ENCODE measurements around the gene FAM53A. TPM values are rescaled to one million over a fixed set of nuclear protein-coding genes. Genes with fewer than 3 reads are reported as not detected.

Gene FAM53A, protein sequence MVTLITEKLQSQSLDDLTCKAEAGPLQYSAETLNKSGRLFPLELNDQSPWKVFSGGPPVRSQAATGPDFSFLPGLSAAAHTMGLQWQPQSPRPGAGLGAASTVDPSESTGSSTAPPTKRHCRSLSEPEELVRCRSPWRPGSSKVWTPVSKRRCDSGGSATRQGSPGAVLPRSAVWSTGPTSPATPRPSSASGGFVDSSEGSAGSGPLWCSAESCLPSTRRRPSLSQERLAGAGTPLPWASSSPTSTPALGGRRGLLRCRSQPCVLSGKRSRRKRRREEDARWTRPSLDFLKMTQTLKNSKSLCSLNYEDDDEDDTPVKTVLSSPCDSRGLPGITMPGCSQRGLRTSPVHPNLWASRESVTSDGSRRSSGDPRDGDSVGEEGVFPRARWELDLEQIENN
- 2.3 and 3.0 TPM in 2 replicates for total RNA-seq

DNA sequence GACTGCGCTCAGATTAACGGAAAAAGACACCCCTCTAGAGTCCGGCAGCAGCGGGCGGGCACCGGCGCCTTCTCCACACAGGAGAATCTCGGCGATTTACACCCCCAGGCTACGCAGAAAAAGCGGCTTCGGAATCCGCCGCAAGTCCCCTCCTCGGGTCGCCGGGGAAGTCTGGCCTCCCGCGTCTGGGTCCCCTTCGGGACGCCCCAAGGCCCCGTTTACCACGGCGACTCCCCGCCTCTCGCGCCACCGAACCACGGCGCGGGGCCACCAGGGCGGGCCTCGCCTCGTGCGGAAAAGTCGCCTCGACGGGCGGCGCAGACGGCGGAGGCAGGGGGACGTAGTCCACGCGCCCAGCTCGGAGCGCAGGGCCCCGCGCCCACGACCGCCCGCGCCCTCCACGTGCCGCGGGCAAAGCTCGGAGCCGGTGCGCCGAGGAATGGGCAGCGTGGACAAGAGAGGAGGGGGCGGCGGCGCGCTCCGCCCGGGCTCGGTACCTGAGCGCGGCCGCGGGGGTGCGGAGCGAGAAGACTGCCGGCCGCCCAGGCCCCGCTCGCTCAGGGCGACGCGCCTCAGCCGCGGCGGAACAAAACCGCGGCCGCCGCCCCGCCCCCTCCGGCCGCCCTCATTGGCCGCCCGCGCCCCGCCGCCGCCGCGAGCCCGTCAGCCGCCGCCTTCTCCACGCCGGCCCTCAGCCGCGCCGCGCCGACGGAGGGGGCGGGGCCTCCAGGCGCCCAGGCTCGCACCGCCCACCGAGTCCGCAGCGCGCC, at the start of gene FAM53A:
TSS of gene FAM53A (minus strand) at position 578 of the 770 bp plus-strand sequence. CDS start 15,572 bp downstream, outside the sequence.

DNA sequence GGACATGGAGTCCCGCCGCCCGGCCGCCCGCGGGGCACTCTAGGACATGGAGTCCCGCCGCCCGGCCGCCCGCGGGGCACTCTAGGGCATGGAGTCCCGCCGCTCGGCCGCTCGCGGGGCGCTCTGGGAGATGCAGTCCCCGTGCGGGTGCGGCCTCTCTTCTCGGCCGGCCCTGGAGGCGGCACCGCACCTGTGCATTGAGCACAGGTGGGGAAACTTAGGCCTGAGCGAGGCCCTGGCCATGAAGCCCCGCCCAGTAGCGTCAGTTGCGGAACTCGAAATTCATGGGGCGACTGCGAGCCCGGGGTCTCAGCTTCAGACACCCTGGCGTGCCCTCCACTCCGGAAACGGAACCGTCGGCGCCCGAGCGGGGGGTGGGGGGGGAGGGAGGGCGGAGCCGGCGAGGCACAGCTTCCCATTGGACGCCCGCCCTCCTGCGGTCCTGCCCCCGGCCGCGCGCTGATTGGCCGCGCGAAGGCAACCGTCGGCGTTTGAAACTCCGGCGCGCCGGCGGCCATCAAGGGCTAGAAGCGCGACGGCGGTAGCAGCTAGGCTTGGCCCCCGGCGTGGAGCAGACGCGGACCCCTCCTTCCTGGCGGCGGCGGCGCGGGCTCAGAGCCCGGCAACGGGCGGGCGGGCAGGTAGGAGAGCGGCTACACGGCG, 37.0 kb upstream of the FAM53A start, which contains the start of the genes TACC3 and TMEM129:
TSS of gene TACC3 (plus strand) at position 519 of the 663 bp plus-strand sequence. CDS start 1,901 bp downstream, outside the sequence.
TSS of gene TMEM129 (minus strand) at position 321 of the 663 bp plus-strand sequence. CDS start 486 bp downstream, outside the sequence.

DNA sequence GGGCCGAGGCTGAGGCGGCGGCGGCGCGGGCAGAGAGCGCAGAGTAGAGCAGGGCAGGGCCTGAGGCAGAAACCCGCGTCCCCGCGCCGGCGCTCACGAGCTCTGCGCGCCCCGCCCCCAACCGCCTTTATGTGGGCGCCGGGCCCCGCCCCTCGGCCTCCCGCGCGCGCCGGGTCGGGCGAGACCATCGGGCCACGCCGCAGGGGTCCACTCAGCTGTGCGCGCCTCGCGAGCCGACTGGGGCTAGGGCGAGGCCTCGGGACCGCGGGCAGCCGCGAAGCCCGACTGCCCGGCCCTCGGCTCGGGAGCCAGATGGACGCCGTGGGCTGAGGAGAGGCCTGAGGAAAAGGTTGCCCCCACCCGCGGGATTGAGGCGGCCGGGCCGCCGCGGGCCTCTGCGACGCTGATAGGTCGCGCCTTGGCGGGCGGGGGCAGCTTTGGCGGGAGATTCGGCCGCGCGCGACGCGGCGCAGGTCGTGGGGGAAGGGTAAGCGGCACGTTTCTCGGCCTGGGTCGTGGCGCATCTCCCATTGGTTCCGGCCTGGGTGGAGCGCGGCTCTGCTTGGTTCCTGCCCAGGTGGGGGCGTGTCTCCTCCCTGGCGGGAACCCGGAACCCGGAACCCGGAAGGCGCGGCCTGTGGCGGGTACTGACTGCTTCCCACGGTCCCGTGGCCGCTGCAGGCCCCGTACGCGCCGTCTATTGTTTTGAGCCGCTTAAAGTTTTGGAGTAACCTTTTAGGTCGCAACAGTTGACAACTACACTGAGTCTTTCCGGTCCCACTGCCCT, 28.3 kb upstream of the FAM53A start, which contains the start of gene SLBP:
TSS of gene SLBP (minus strand) at position 104 of the 787 bp plus-strand sequence. CDS start 131 bp downstream, outside the sequence.

Small RNA genes lying within 50 kb of the gene (small RNA-seq; reads per million reads assigned to genes)
- gene RF00019 = not detected

Other genes with a start within 250 kb of the FAM53A start
- gene SLBP, start 28.0 kb upstream of the FAM53A start, total RNA-seq = 61.5 and 71.1 TPM in 2 replicates
- gene TMEM129, start 37.0 kb upstream of the FAM53A start, total RNA-seq = 22.2 and 22.5 TPM in 2 replicates
- 9.9 and 13.1 TPM in 2 replicates for gene TACC3, start 37.2 kb upstream of the FAM53A start, total RNA-seq
- gene FGFR3, start 109.0 kb upstream of the FAM53A start, total RNA-seq = 0.39 and 1.4 TPM in 2 replicates
- 43.5 and 52.1 TPM in 2 replicates for gene LETM1, start 171.8 kb upstream of the FAM53A start, total RNA-seq
- 70.0 and 73.3 TPM in 2 replicates for gene NSD2, start 187.1 kb upstream of the FAM53A start, total RNA-seq